Body of pancreas (tissue), 4 donors: ENCODE results near the gene GOT2. TPM values are rescaled to one million over a fixed set of nuclear protein-coding genes. Genes with fewer than 3 reads are reported as not detected.

Source experiments
- ATAC-seq: fragments of 150-250 bp; one replicate; pipeline ENCODE4 v1.9.1; 2016
- DNase-seq, 4 donors: peaks; one replicate each; pipeline ENCODE4 v3.0.0-alpha.2; 2019
- H3K27ac ChIP-seq, 4 donors: fragments of 200-600 bp; sonication (generic); 1 replicate in 3 of 4; 2 replicates in 1 of 4; pipeline versions ENCODE4 v1.5.1 to v1.6.1; 2016 to 2019; ENCODE audit warnings: mild to moderate bottlenecking in 1 of 4, mixed read lengths in 1 of 4, moderate library complexity in 1 of 4
- H3K27me3 ChIP-seq, 2 donors: fragments of 200-600 bp; sonication (generic); one replicate each; pipeline ENCODE4 v1.6.0; 2016; ENCODE audit warnings: mild to moderate bottlenecking in 1 of 2
- H3K36me3 ChIP-seq, 2 donors: fragments of 200-600 bp; sonication (generic); replicated peaks in 1 of 2; 2 replicates each; pipeline ENCODE4 v1.5.1; 2016; ENCODE audit warnings: low read depth in 2 of 2; ENCODE audit not compliant: insufficient read depth in 1 of 2
- H3K4me1 ChIP-seq: fragments of 200-600 bp; sonication (generic); one replicate; pipeline ENCODE4 v1.6.0; 2016
- H3K4me3 ChIP-seq, 2 donors: fragments of 200-600 bp; sonication (generic); 1 replicate in 1 of 2; 2 replicates in 1 of 2; pipeline ENCODE4 v1.5.1; 2016 to 2019
- H3K9me3 ChIP-seq, 3 donors: fragments of 200-600 bp; sonication (generic); 1 replicate in 2 of 3; 2 replicates in 1 of 3; pipeline ENCODE4 v1.5.1; 2016
- CTCF ChIP-seq, 7 experiments: fragments of 450-650 bp in 4 of 7; fragments of 200-600 bp in 3 of 7; sonication (generic) in 3 of 7; IDR thresholded peaks; one replicate each; pipeline ENCODE4 v1.5.1; 2016 to 2019; ENCODE audit warnings: antibody characterized with exemption in 7 of 7
- POLR2A ChIP-seq, 3 donors: fragments of 450-650 bp; IDR thresholded peaks; one replicate each; pipeline ENCODE4 v1.6.1; 2016; ENCODE audit warnings: antibody characterized with exemption in 3 of 3, mild to moderate bottlenecking in 2 of 3
- WGBS, 2 donors: methylation state at CpG; one replicate each; pipeline ENCODE4 v1.1.5; 2017; 5-methylcytosine and 5-hydroxymethylcytosine counted together
- intact Hi-C: fragments of 100-400 bp; cut with DNase I; formaldehyde crosslinking; loops from one replicate; pipeline ENCODE4 v1.15.1; 2023
- total RNA-seq, 2 donors: library from RNA; depleted of rRNA; stranded (reverse); fragments of >200 nt; gene quantifications; one replicate each; pipeline ENCODE4 v1.1.0, GENCODE V29; 2016

Gene GOT2
- total RNA-seq, 2 donors from 2014 or later: 26.2 to 44.8 TPM

GRCh38 chr16:58723109-58723508 is 11.0 kb downstream of the GOT2 start:
- intact Hi-C loops: no loop called here
- TF ChIP-seq POLR2A (IDR thresholded peaks at IDR 0.05) (no peak), CTCF (IDR thresholded peaks at IDR 0.05) (no peak)
- Histone ChIP-seq H3K27ac (no peak overlapping the region), H3K36me3 (peaks cover 0 to 14% of the 10 kb centered on the region in 2 donors), H3K27me3 (no peaks in the 10 kb centered on the region), H3K4me1 (no peaks in the 10 kb centered on the region), H3K9me3 (no peaks in the 10 kb centered on the region), H3K4me3 (no peak overlapping the region)
- ATAC-seq (no peak), DNase-seq (no peak)
- WGBS, 2 donors: 81 to 90% methylated on average over 3 of the region's 3 CpGs

- Histone ChIP-seq H3K9me3 (no peaks in the 10 kb centered on the region), H3K27me3 (no peaks in the 10 kb centered on the region), H3K4me3 (no peak overlapping the region), H3K4me1 (no peaks in the 10 kb centered on the region), H3K27ac (no peak overlapping the region), H3K36me3 (peaks cover 0 to 22% of the 10 kb centered on the region in 2 donors)
- DNase-seq (no peak), ATAC-seq (no peak)
- no peak for TF ChIP-seq CTCF (IDR thresholded peaks at IDR 0.05)
- no peak for TF ChIP-seq POLR2A (IDR thresholded peaks at IDR 0.05)
- intact Hi-C loops: no loop called here
- WGBS, 2 donors: 84 to 88% methylated on average over 10 to 13 of the region's 13 CpGs
Observed at GRCh38 chr16:58717994-58718393, 16.1 kb downstream of the GOT2 start.

- DNase-seq: no peak
Observed at GRCh38 chr16:58716468-58716867, 17.6 kb downstream of the GOT2 start.

GRCh38 chr16:58713742-58714141 is 20.4 kb downstream of the GOT2 start:
- DNase-seq (no peak), ATAC-seq (no peak)
- Histone ChIP-seq H3K4me3 (no peak overlapping the region), H3K36me3 (peaks cover 7 to 16% of the 10 kb centered on the region in 2 donors), H3K27ac (no peak overlapping the region), H3K4me1 (no peaks in the 10 kb centered on the region), H3K27me3 (no peaks in the 10 kb centered on the region), H3K9me3 (no peaks in the 10 kb centered on the region)
- WGBS, 2 donors: 79 to 82% methylated on average over 1 of the region's 1 CpG
- TF ChIP-seq CTCF (IDR thresholded peaks at IDR 0.05): no peak
- TF ChIP-seq POLR2A (IDR thresholded peaks at IDR 0.05): no peak
- intact Hi-C loops: no loop called here

More at GRCh38 chr16:58716468-58716867, 17.6 kb downstream of the GOT2 start:
- TF ChIP-seq POLR2A (IDR thresholded peaks at IDR 0.05) (no peak), CTCF (IDR thresholded peaks at IDR 0.05) (no peak)
- H3K27ac ChIP-seq: no peak overlapping the region
- no peaks in the 10 kb centered on the region for H3K9me3 ChIP-seq
- no peaks in the 10 kb centered on the region for H3K4me1 ChIP-seq
- no peak for ATAC-seq
- WGBS, 2 donors: 86 to 92% methylated on average over 8 of the region's 8 CpGs
- no peaks in the 10 kb centered on the region for H3K27me3 ChIP-seq
- H3K36me3 ChIP-seq: peaks cover 7 to 23% of the 10 kb centered on the region in 2 donors
- no peak overlapping the region for H3K4me3 ChIP-seq
- intact Hi-C loops: no loop called here

- intact Hi-C loops: no loop called here
- Histone ChIP-seq H3K36me3 (peaks cover 7 to 12% of the 10 kb centered on the region in 2 donors), H3K9me3 (no peaks in the 10 kb centered on the region), H3K4me3 (no peak overlapping the region), H3K4me1 (no peaks in the 10 kb centered on the region), H3K27me3 (no peaks in the 10 kb centered on the region), H3K27ac (no peak overlapping the region)
- ATAC-seq (no peak), DNase-seq (no peak)
- 90 to 96% methylated on average over 5 to 7 of the region's 7 CpGs for WGBS, 2 donors
- TF ChIP-seq CTCF (IDR thresholded peaks at IDR 0.05) (no peak), POLR2A (IDR thresholded peaks at IDR 0.05) (no peak)
Observed at GRCh38 chr16:58709333-58709732, 24.8 kb downstream of the GOT2 start.
